Uterus (tissue), 4 donors: ENCODE data around the gene CSNK1E. TPM values are rescaled to one million over a fixed set of nuclear protein-coding genes. Genes with fewer than 3 reads are reported as not detected.

Source experiments
- DNase-seq, 2 donors: peaks; one replicate each; pipeline ENCODE4 v3.0.0-alpha.2; 2019 to 2020
- H3K27ac ChIP-seq, 2 donors: fragments of 200-600 bp; sonication (generic); 1 replicate in 1 of 2; 2 replicates in 1 of 2; pipeline ENCODE4 v1.5.1; 2016 to 2018
- H3K27me3 ChIP-seq, 2 donors: fragments of 200-600 bp; sonication (generic); one replicate each; pipeline ENCODE4 v1.5.1; 2018 to 2019; ENCODE audit warnings: control low read depth in 1 of 2
- H3K36me3 ChIP-seq, 2 donors: fragments of 200-600 bp; sonication (generic); one replicate each; pipeline ENCODE4 v1.5.1; 2019; ENCODE audit warnings: control low read depth in 1 of 2
- H3K4me1 ChIP-seq, 2 donors: fragments of 200-600 bp; sonication (generic); one replicate each; pipeline ENCODE4 v1.5.1; 2018 to 2019; ENCODE audit warnings: control low read depth in 1 of 2
- H3K4me3 ChIP-seq, 2 donors: fragments of 200-600 bp; sonication (generic); 1 replicate in 1 of 2; 2 replicates in 1 of 2; pipeline ENCODE4 v1.5.1; 2018 to 2019; ENCODE audit warnings: mild to moderate bottlenecking in 1 of 2
- H3K9me3 ChIP-seq, 2 donors: fragments of 200-600 bp; sonication (generic); one replicate each; pipeline ENCODE4 v1.5.1; 2019; ENCODE audit warnings: control low read depth in 1 of 2
- POLR2A ChIP-seq, 2 donors: fragments of 450-650 bp; IDR thresholded peaks; one replicate each; pipeline ENCODE4 v1.6.1; 2016; ENCODE audit warnings: antibody characterized with exemption in 2 of 2, mild to moderate bottlenecking in 1 of 2, moderate library complexity in 1 of 2
- intact Hi-C: fragments of 100-400 bp; cut with DNase I; formaldehyde crosslinking; loops from one replicate; pipeline ENCODE4 v1.15.1; 2023; ENCODE audit warnings: low total_unique reads
- total RNA-seq, 4 donors: library from RNA; depleted of rRNA in 3 of 4; stranded (reverse); fragments of >200 nt in 3 of 4; gene quantifications; one replicate each; pipeline versions ENCODE4 v1.1.0 to v1.2.4, GENCODE V29; 2014 to 2023
- TF ChIP-seq, protein P1 (sequence below), 4 experiments: fragments of 200-600 bp in 2 of 4; fragments of 450-650 bp in 2 of 4; sonication (generic) in 2 of 4; IDR thresholded peaks; one replicate each; pipeline ENCODE4 v1.5.1; 2016 to 2019; ENCODE audit warnings: antibody characterized with exemption in 4 of 4, mild to moderate bottlenecking in 2 of 4, moderate library complexity in 1 of 4
- donor health status: DM: yes; HTN: yes; CAD: no.

Gene CSNK1E
- total RNA-seq, 4 donors from 2014 or later = 22.1 to 171 (median 100) TPM

DNA sequence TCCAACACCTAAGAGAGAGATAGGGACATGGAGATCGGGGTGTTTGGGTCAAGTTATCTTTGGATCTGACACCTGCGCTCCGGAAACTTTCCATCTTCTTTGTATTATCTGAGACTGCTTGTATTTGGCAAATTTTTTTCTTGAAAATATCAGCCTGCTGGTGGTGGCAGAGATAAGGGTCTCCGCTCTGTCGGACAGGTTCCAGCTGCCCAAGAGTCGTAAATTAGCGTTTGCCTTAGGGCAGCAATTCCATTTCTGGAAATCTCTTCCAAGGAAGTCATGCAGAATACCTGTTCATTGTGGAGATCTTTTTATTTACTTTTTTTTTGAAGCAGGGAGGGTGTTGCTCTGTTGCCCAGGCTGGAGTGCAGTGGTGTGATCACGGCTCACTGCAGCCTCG lies 19.5 kb upstream of the CSNK1E start:
- DNase-seq = no peak
- H3K27ac ChIP-seq = no peak overlapping the region
- H3K9me3 ChIP-seq = no peaks in the 10 kb centered on the region
- TF ChIP-seq, protein P1, sequence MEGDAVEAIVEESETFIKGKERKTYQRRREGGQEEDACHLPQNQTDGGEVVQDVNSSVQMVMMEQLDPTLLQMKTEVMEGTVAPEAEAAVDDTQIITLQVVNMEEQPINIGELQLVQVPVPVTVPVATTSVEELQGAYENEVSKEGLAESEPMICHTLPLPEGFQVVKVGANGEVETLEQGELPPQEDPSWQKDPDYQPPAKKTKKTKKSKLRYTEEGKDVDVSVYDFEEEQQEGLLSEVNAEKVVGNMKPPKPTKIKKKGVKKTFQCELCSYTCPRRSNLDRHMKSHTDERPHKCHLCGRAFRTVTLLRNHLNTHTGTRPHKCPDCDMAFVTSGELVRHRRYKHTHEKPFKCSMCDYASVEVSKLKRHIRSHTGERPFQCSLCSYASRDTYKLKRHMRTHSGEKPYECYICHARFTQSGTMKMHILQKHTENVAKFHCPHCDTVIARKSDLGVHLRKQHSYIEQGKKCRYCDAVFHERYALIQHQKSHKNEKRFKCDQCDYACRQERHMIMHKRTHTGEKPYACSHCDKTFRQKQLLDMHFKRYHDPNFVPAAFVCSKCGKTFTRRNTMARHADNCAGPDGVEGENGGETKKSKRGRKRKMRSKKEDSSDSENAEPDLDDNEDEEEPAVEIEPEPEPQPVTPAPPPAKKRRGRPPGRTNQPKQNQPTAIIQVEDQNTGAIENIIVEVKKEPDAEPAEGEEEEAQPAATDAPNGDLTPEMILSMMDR (IDR thresholded peaks at IDR 0.05) = no peak
- no peak for TF ChIP-seq POLR2A (IDR thresholded peaks at IDR 0.05)
- no peaks in the 10 kb centered on the region for H3K27me3 ChIP-seq
- peaks cover 0 to 7% of the 10 kb centered on the region in 2 donors for H3K4me1 ChIP-seq
- no peaks in the 10 kb centered on the region for H3K36me3 ChIP-seq
- intact Hi-C loops = no loop called here
- no peak overlapping the region for H3K4me3 ChIP-seq

GRCh38 chr22:38335077-38335476 lies 17.8 kb upstream of the CSNK1E start:
- Histone ChIP-seq H3K4me1 (peaks cover 0 to 7% of the 10 kb centered on the region in 2 donors), H3K27ac (no peak overlapping the region), H3K4me3 (no peak overlapping the region), H3K9me3 (no peaks in the 10 kb centered on the region), H3K27me3 (no peaks in the 10 kb centered on the region), H3K36me3 (no peaks in the 10 kb centered on the region)
- TF ChIP-seq POLR2A (IDR thresholded peaks at IDR 0.05) = no peak
- TF ChIP-seq, protein P1 (IDR thresholded peaks at IDR 0.05) = no peak
- no peak for DNase-seq
- intact Hi-C loops = no loop called here

DNA sequence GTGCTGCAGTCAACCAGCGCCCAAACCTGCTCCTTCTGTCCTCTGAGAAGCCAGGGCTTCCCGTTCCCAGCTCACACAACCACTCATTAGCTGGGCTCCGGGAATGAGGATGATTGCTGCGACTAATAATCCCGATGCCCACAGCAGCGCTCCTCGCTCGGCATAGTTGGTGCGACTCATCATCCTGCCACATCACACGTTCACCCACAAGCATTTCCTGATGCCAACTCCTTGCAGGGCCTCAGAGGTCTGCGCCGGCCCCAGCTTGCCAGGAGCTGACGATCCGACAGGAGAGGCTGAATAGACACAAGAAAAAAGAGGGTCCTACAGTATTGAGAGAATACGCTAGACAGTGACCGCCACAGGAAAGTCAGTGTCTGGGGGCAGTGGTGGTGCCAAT lies 10.6 kb upstream of the CSNK1E start:
- no peak for DNase-seq
- H3K4me3 ChIP-seq = no peak overlapping the region
- no peaks in the 10 kb centered on the region for H3K4me1 ChIP-seq
- no peaks in the 10 kb centered on the region for H3K9me3 ChIP-seq
- no peak overlapping the region for H3K27ac ChIP-seq
- no peaks in the 10 kb centered on the region for H3K36me3 ChIP-seq
- H3K27me3 ChIP-seq = no peaks in the 10 kb centered on the region
- intact Hi-C loops = no loop called here
- TF ChIP-seq, protein P1 (IDR thresholded peaks at IDR 0.05) = no peak
- no peak for TF ChIP-seq POLR2A (IDR thresholded peaks at IDR 0.05)

DNA sequence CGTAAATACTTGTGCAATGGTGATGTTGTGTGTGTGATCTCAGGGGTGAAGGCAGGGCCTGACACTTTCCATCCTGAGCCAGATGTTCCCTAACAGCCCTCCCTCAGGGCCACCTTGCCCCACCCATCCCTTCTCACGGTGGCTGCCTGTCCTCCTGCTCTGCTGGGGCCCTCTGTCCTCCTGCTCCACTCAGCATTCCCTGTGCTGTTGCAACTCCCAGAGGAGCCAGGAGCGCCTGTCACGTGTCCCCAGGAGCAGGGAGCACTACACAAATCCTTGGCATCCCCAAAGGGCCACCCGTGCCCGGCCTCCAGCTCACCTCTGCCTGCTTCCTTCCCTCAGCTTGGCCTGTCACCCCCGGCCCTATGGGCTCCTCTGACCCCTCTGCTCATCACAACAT lies 10.2 kb upstream of the CSNK1E start:
- Histone ChIP-seq H3K27me3 (no peaks in the 10 kb centered on the region), H3K36me3 (no peaks in the 10 kb centered on the region), H3K4me3 (no peak overlapping the region), H3K27ac (no peak overlapping the region), H3K9me3 (no peaks in the 10 kb centered on the region), H3K4me1 (no peaks in the 10 kb centered on the region)
- intact Hi-C loops = no loop called here
- DNase-seq = no peak
- TF ChIP-seq POLR2A (IDR thresholded peaks at IDR 0.05) = no peak
- TF ChIP-seq, protein P1 (IDR thresholded peaks at IDR 0.05) = no peak

DNA sequence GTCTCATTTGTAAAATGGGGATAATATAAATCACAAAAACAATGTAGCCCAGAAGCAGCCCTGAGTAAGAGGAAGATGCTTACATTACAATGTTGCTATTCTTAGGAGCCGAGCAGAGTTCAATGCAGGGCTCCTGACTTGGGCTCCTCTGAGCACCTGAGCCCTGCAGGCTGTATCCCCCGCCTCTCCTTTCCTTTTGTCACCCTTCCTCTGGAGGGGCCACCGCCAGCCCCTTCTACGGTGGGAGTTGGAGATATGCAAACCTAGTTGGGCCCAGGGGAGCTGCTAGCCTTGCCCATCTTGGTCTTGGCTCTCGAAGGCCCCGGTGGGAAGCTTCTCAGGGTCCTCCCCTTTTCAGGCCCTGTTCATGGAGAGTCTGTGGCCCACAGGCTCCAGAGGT lies 8.4 kb upstream of the CSNK1E start:
- DNase-seq = no peak
- H3K4me3 ChIP-seq = no peak overlapping the region
- no peaks in the 10 kb centered on the region for H3K36me3 ChIP-seq
- no peaks in the 10 kb centered on the region for H3K9me3 ChIP-seq
- no peaks in the 10 kb centered on the region for H3K27me3 ChIP-seq
- intact Hi-C loops = no loop called here
- TF ChIP-seq POLR2A (IDR thresholded peaks at IDR 0.05) = no peak
- TF ChIP-seq, protein P1 (IDR thresholded peaks at IDR 0.05) = no peak
- H3K27ac ChIP-seq = no peak overlapping the region
- no peaks in the 10 kb centered on the region for H3K4me1 ChIP-seq
